ENCODE measurements around the gene NODAL. TPM values are rescaled to one million over a fixed set of nuclear protein-coding genes. Genes with fewer than 3 reads are reported as not detected.
A peak's percentile ranks its signal among the peaks of the same experiment; 100 is the strongest.

NODAL gene
- total RNA-seq, 1 donor from 2014 or later = not detected

- no peak for TF ChIP-seq CTCF (IDR thresholded peaks at IDR 0.05; ENCODE audit: partially characterized antibody, unreplicated experiment)
- H3K4me3 Mint-ChIP-seq (ENCODE audit: unreplicated experiment) = peak within 1 kb of the TSS; percentile 81
- peak; percentile 62 for DNase-seq
- H3K27me3 Mint-ChIP-seq (ENCODE audit: unreplicated experiment) = peaks cover 16% of the 10 kb centered on the region
- peaks cover 5% of the 10 kb centered on the region for H3K9me3 Mint-ChIP-seq (ENCODE audit: unreplicated experiment)
- peak within 1 kb of the TSS; percentile 48 for H3K27ac Mint-ChIP-seq (ENCODE audit: unreplicated experiment)
- peaks cover 31% of the 10 kb centered on the region for H3K4me1 Mint-ChIP-seq (ENCODE audit: low read depth, unreplicated experiment)
- no peaks in the 10 kb centered on the region for H3K36me3 Mint-ChIP-seq (ENCODE audit: unreplicated experiment)
These were observed 37.0 kb upstream of the NODAL start, which contains the start of gene PALD1 for GRCh38 chr10:70478191-70479164. PALD1 (plus strand) TSS chr10:70478767; CDS start chr10:70525952, 47,185 bp downstream.

GRCh38 chr10:70477661-70478162 lies 36.2 kb upstream of the NODAL start:
- peak overlapping the region; percentile 48 for H3K27ac Mint-ChIP-seq (ENCODE audit: unreplicated experiment)
- DNase-seq = no peak

GRCh38 chr10:70476249-70477035 lies 35.0 kb upstream of the NODAL start:
- H3K36me3 Mint-ChIP-seq (ENCODE audit: unreplicated experiment) = no peaks in the 10 kb centered on the region
- H3K4me3 Mint-ChIP-seq (ENCODE audit: unreplicated experiment) = peak overlapping the region; percentile 78
- peaks cover 16% of the 10 kb centered on the region for H3K27me3 Mint-ChIP-seq (ENCODE audit: unreplicated experiment)
- H3K4me1 Mint-ChIP-seq (ENCODE audit: low read depth, unreplicated experiment) = peaks cover 15% of the 10 kb centered on the region
- peaks cover 5% of the 10 kb centered on the region for H3K9me3 Mint-ChIP-seq (ENCODE audit: unreplicated experiment)
- no peak for DNase-seq
- TF ChIP-seq CTCF (IDR thresholded peaks at IDR 0.05; ENCODE audit: partially characterized antibody, unreplicated experiment) = no peak
- H3K27ac Mint-ChIP-seq (ENCODE audit: unreplicated experiment) = no peak overlapping the region

More at GRCh38 chr10:70477661-70478162, 36.2 kb upstream of the NODAL start:
- Mint-ChIP-seq H3K36me3 (ENCODE audit: unreplicated experiment) (no peaks in the 10 kb centered on the region), H3K9me3 (ENCODE audit: unreplicated experiment) (peaks cover 5% of the 10 kb centered on the region), H3K4me3 (ENCODE audit: unreplicated experiment) (peak overlapping the region; percentile 81), H3K27me3 (ENCODE audit: unreplicated experiment) (peaks cover 16% of the 10 kb centered on the region), H3K4me1 (ENCODE audit: low read depth, unreplicated experiment) (peaks cover 25% of the 10 kb centered on the region)
- no peak for TF ChIP-seq CTCF (IDR thresholded peaks at IDR 0.05; ENCODE audit: partially characterized antibody, unreplicated experiment)

- DNase-seq = no peak
- peaks cover 3% of the 10 kb centered on the region for H3K9me3 Mint-ChIP-seq (ENCODE audit: unreplicated experiment)
- no peak for TF ChIP-seq CTCF (IDR thresholded peaks at IDR 0.05; ENCODE audit: partially characterized antibody, unreplicated experiment)
- peaks cover 16% of the 10 kb centered on the region for H3K27me3 Mint-ChIP-seq (ENCODE audit: unreplicated experiment)
- H3K4me1 Mint-ChIP-seq (ENCODE audit: low read depth, unreplicated experiment) = peaks cover 14% of the 10 kb centered on the region
- no peaks in the 10 kb centered on the region for H3K36me3 Mint-ChIP-seq (ENCODE audit: unreplicated experiment)
- H3K27ac Mint-ChIP-seq (ENCODE audit: unreplicated experiment) = no peak overlapping the region
- H3K4me3 Mint-ChIP-seq (ENCODE audit: unreplicated experiment) = no peak overlapping the region
These were observed 34.2 kb upstream of the NODAL start for GRCh38 chr10:70475661-70476060.
